K562 (cell line): Measurements from ENCODE around the gene CHM. TPM values are rescaled to one million over a fixed set of nuclear protein-coding genes. Genes with fewer than 3 reads are reported as not detected.

Source experiments
- ATAC-seq: fragments of 200-7000 bp; cut with Tn5 transposase; 3 replicates; pipeline ENCODE4 v1.9.1; 2020; ENCODE audit warnings: moderate library complexity
- BruUV-seq: library from RNA; stranded (reverse); fragments of 400-500 nt; replicated peaks from 2 replicates; lab custom pipeline; 2021; lab: Mats Ljungman, UMichigan
- CTCF ChIA-PET: fragments of 300-600 bp; formaldehyde crosslinking; extraction: SDS; loops from one replicate; lab custom pipeline; 2021; ENCODE audit warnings: low intra/inter-chr PET ratio; lab: Yijun Ruan, JAX
- POLR2A ChIA-PET: fragments of 300-600, 350-650 bp; sonication (Branson Sonifier 250); formaldehyde crosslinking; extraction: SDS; loops from one replicate; lab custom pipeline; 2021; ENCODE audit warnings: antibody characterized with exemption, inconsistent platforms; lab: Yijun Ruan, JAX
- DNase-seq, 4 experiments: peaks; one replicate each; pipeline versions ENCODE4 v3.0.0 to v3.0.0-alpha.2; 2011 to 2018; ENCODE audit warnings: low spot score in 3 of 4, mixed read lengths in 3 of 4; ENCODE audit errors: extremely low read depth in 1 of 4
- FAIRE-seq: peaks from 2 replicates; lab custom pipeline; 2011; peaks lifted over from hg19 to GRCh38; lab: Jason Lieb, UNC
- H2AFZ ChIP-seq: 2 replicates; pipeline ENCODE4 v1.6.0; 2011; ENCODE audit warnings: low read depth, low read length, control low read depth, inconsistent platforms
- H3K27ac ChIP-seq: fragments of 200-600 bp; 3 replicates; pipeline ENCODE4 v1.8.0; 2011; ENCODE audit warnings: low read depth, mild to moderate bottlenecking, control low read depth, inconsistent platforms, low read length, moderate library complexity, mixed read lengths; ENCODE audit errors: extremely low read depth
- H3K27me3 ChIP-seq, 2 experiments: fragments of 300-600 bp in 1 of 2; 2 replicates in 1 of 2; 3 replicates in 1 of 2; pipeline versions ENCODE4 v1.6.0 to v1.8.0; 2011; ENCODE audit warnings: inconsistent platforms in 2 of 2, low read length in 2 of 2, mild to moderate bottlenecking in 1 of 2, mixed read lengths in 1 of 2, moderate library complexity in 1 of 2; ENCODE audit not compliant: control insufficient read depth in 2 of 2, insufficient read depth in 2 of 2
- H3K36me3 ChIP-seq: fragments of 300-600 bp; 3 replicates; pipeline ENCODE4 v1.8.0; 2011; ENCODE audit warnings: mild to moderate bottlenecking, low read length, inconsistent platforms; ENCODE audit not compliant: control insufficient read depth, insufficient read depth
- H3K4me1 ChIP-seq, 2 experiments: fragments of 200-600 bp in 1 of 2; replicated peaks in 1 of 2; 2 replicates in 1 of 2; 3 replicates in 1 of 2; pipeline versions ENCODE4 v1.5.1 to v1.8.0; 2011; ENCODE audit warnings: inconsistent platforms in 2 of 2, low read length in 2 of 2, mild to moderate bottlenecking in 1 of 2, mixed read lengths in 1 of 2, moderate library complexity in 1 of 2; ENCODE audit not compliant: control insufficient read depth in 2 of 2, insufficient read depth in 2 of 2
- H3K4me2 ChIP-seq: 2 replicates; pipeline ENCODE4 v1.6.1; 2011; ENCODE audit warnings: low read length, control low read depth, inconsistent platforms, mixed read lengths; ENCODE audit not compliant: insufficient read depth
- H3K4me3 ChIP-seq: fragments of 200-600 bp; sonication (generic), shearing (Covaris generic); 2 replicates; pipeline ENCODE4 v1.5.1; 2016; ENCODE audit warnings: control low read depth, inconsistent platforms
- H3K79me2 ChIP-seq: fragments of 200-600 bp; 3 replicates; pipeline ENCODE4 v1.8.0; 2011; ENCODE audit warnings: low read length, inconsistent platforms; ENCODE audit not compliant: control insufficient read depth, insufficient read depth
- H3K9ac ChIP-seq, 2 experiments: 2 replicates each; pipeline versions ENCODE4 v1.6.0 to v1.6.1; 2011; ENCODE audit warnings: low read depth in 2 of 2, low read length in 2 of 2, control low read depth in 1 of 2, inconsistent platforms in 1 of 2, mild to moderate bottlenecking in 1 of 2, mixed read lengths in 1 of 2; ENCODE audit not compliant: insufficient read depth in 1 of 2
- H3K9me1 ChIP-seq: one replicate; pipeline ENCODE4 v1.6.0; 2011; ENCODE audit warnings: inconsistent platforms, mild to moderate bottlenecking, low read length, moderate library complexity; ENCODE audit not compliant: control insufficient read depth, insufficient read depth
- H3K9me3 ChIP-seq: replicated peaks from 2 replicates; pipeline ENCODE4 v1.5.1; 2011; ENCODE audit warnings: low read depth, low read length, inconsistent platforms; ENCODE audit not compliant: control insufficient read depth, insufficient read depth
- H4K20me1 ChIP-seq: replicated peaks from 2 replicates; pipeline ENCODE4 v1.6.1; 2011; ENCODE audit warnings: low read length, inconsistent platforms, mixed read lengths; ENCODE audit not compliant: control insufficient read depth, insufficient read depth
- C11orf30 ChIP-seq: fragments of 450-650 bp; IDR thresholded peaks from 2 replicates; pipeline ENCODE4 v1.6.1; 2016; ENCODE audit warnings: low read depth, mild to moderate bottlenecking
- GTF2E2 ChIP-seq: fragments of 200-800 bp; sonication (Bioruptor generic); IDR thresholded peaks from 2 replicates; pipeline ENCODE4 v1.6.1; 2016; ENCODE audit warnings: missing genetic modification characterization, missing compliant biosample characterization
- JUN ChIP-seq, 2 experiments: sonication (generic) in 1 of 2; formaldehyde crosslinking in 1 of 2; IDR thresholded peaks; 2 replicates each; pipeline versions ENCODE4 v1.6.1 to v1.8.0; 2012 to 2022; ENCODE audit warnings: borderline replicate concordance in 2 of 2, mild to moderate bottlenecking in 2 of 2, improper control_type of control experiment in 1 of 2, low read depth in 1 of 2, low read length in 1 of 2, missing genetic modification reagents in 1 of 2
- MECOM ChIP-seq: fragments of 250-450 bp; sonication (Bioruptor Pico); IDR thresholded peaks from 2 replicates; pipeline ENCODE4 v1.8.0; 2022; ENCODE audit warnings: inconsistent platforms
- PRMT5 ChIP-seq: sonication (generic); formaldehyde crosslinking; IDR thresholded peaks from 2 replicates; pipeline ENCODE4 v1.5.0; 2020; ENCODE audit warnings: missing genetic modification reagents
- SPI1 ChIP-seq: IDR thresholded peaks from 2 replicates; pipeline ENCODE4 v1.6.1; 2011; ENCODE audit warnings: low read depth, low read length, control low read depth, borderline replicate concordance
- TGIF2 ChIP-seq: sonication (generic); formaldehyde crosslinking; IDR thresholded peaks from 2 replicates; pipeline ENCODE4 v1.8.1; 2022; ENCODE audit warnings: mild to moderate bottlenecking, missing genetic modification reagents, moderate library complexity
- ZNF644 ChIP-seq: fragments of 200-800 bp; sonication (Bioruptor generic); IDR thresholded peaks from 2 replicates; pipeline ENCODE4 v1.6.1; 2016; ENCODE audit warnings: low read depth, missing genetic modification characterization, missing compliant biosample characterization
- WGBS: fragments of 100-300 bp; shearing (Covaris generic); methylation state at CpG from one replicate; pipeline ENCODE4 v1.1.6; 2016; ENCODE audit warnings: low coverage, mixed read lengths; ENCODE audit not compliant: insufficient coverage; ENCODE audit errors: missing lambda C conversion rate; 5-methylcytosine and 5-hydroxymethylcytosine counted together
- in situ Hi-C: fragments of 300-500 bp; cut with MboI; formaldehyde crosslinking; loops from 4 replicates; pipeline ENCODE4 v1.15.0; 2018; ENCODE audit warnings: inconsistent platforms, mixed read lengths
- intact Hi-C: fragments of 100-400 bp; cut with micrococcal nuclease; formaldehyde crosslinking; loops from 2 replicates; pipeline ENCODE4 v1.14.2; 2022
- polyA plus RNA-seq, 8 experiments: library from polyadenylated mRNA; depleted of rRNA in 4 of 8; stranded (reverse) in 5 of 8; unstranded in 3 of 8; fragments of >200 nt; fragmentation: Nextera tagmentation in 2 of 8; fragmentation: Illumina TruSeq in 1 of 8; extraction: Ambion mirVana in 2 of 8; extraction: Trizol in 1 of 8; gene quantifications; 2 replicates each; pipeline versions ENCODE4 v1.2.1 to v1.2.3, GENCODE V29; 2011 to 2014; ENCODE audit warnings: inconsistent platforms in 1 of 8, missing spikeins in 1 of 8
- total RNA-seq, 7 experiments: library from RNA; depleted of rRNA in 6 of 7; stranded (reverse); fragments of >200 nt in 6 of 7; fragmentation: Illumina TruSeq in 2 of 7; extraction: Trizol in 2 of 7; gene quantifications; 2 replicates each; pipeline versions ENCODE4 v1.2.1 to v1.2.3, GENCODE V29; 2011 to 2021; ENCODE audit warnings: low replicate concordance in 1 of 7
- TF ChIP-seq, protein P1 (sequence below): fragments of 250-450 bp; sonication (Bioruptor Pico); IDR thresholded peaks from 2 replicates; pipeline ENCODE4 v1.4.0; 2020
- TF ChIP-seq, protein P2 (sequence below): sonication (generic); formaldehyde crosslinking; IDR thresholded peaks from 2 replicates; pipeline ENCODE4 v1.8.0; 2022; ENCODE audit warnings: missing genetic modification reagents, mild to moderate bottlenecking, borderline replicate concordance

Gene CHM
- total and polyA plus RNA-seq, 9 of the 15 experiments (the other 6 are each of a cell fraction or from before 2014, with no cell fraction given): 2.2 to 9.0 (median 4.6) TPM

DNA sequence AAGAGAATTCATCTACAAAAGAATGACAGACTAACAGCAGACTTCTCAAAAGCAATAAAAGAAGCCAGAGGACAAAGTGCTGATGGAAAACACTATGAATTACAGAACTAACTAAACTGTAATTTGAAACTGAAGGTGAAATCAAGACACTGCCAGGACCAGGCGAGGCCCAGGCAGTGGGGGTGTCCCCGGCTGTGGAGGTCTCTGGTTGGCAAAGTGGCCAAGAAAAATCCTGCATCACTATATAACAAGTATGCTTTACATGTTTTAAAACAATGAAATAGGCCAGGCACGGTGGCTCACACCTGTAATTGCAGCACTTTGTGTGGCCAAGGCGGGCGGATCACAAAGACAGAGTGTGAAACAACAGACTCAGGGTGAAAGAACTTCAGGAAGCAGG lies 32.9 kb downstream of the CHM start (continued):
- TF ChIP-seq ZNF644 (tag) (no peak), SPI1 (no peak), PRMT5 (CRISPR knock-in tag) (no peak), JUN (IDR thresholded peaks at IDR 0.05; ENCODE audit: borderline replicate concordance, low read depth, low read length) (no peak), JUN (CRISPR knock-in tag; IDR thresholded peaks at IDR 0.05; ENCODE audit: borderline replicate concordance) (no peak), TGIF2 (no peak), GTF2E2 (no peak)
- TF ChIP-seq, protein P1, sequence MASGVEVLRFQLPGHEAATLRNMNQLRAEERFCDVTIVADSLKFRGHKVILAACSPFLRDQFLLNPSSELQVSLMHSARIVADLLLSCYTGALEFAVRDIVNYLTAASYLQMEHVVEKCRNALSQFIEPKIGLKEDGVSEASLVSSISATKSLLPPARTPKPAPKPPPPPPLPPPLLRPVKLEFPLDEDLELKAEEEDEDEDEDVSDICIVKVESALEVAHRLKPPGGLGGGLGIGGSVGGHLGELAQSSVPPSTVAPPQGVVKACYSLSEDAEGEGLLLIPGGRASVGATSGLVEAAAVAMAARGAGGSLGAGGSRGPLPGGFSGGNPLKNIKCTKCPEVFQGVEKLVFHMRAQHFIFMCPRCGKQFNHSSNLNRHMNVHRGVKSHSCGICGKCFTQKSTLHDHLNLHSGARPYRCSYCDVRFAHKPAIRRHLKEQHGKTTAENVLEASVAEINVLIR (CRISPR knock-in tag): no peak
- TF ChIP-seq, protein P2, sequence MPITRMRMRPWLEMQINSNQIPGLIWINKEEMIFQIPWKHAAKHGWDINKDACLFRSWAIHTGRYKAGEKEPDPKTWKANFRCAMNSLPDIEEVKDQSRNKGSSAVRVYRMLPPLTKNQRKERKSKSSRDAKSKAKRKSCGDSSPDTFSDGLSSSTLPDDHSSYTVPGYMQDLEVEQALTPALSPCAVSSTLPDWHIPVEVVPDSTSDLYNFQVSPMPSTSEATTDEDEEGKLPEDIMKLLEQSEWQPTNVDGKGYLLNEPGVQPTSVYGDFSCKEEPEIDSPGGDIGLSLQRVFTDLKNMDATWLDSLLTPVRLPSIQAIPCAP (CRISPR knock-in tag): no peak

DNA sequence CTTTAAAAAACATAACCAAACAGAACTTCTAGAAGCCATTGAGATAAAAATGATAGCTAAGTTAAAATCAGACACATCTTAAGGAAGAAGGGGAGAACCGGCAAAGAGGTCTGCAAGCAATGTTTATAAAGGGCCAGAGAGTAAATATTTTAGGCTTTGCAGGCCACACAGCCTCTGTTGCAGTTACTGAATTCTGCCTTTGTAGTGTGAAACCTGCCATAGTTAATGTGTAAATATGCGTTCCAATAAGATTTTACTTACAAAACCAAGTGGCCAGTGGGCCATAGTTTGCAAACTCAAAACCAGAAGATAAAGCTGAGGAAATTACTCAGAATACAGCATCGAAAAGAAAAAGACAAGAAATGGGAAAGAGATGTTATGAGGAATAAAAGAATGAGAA lies 33.6 kb downstream of the CHM start:
- no TSS peak for BruUV-seq
- TF ChIP-seq C11orf30 (no peak), MECOM (no peak)
- POLR2A ChIA-PET: no interaction called here

More for the DNA sequence above, 33.6 kb downstream of the CHM start:
- Histone ChIP-seq H3K27me3 (no peaks in the 10 kb centered on the region), H3K9me1 (no peaks in the 10 kb centered on the region), H3K4me1 (no peaks in the 10 kb centered on the region), H2AFZ (no peak overlapping the region), H4K20me1 (no peaks in the 10 kb centered on the region), H3K9ac (no peak overlapping the region), H3K9me3 (no peaks in the 10 kb centered on the region), H3K27ac (no peak overlapping the region), H3K79me2 (no peaks in the 10 kb centered on the region), H3K4me2 (no peak overlapping the region), H3K36me3 (no peaks in the 10 kb centered on the region), H3K4me3 (no peak overlapping the region)
- CTCF ChIA-PET: no interaction called here
- ATAC-seq (no peak), FAIRE-seq (no peak), DNase-seq (no peak)
- in situ Hi-C loops: no loop called here
- intact Hi-C loops: no loop called here
- WGBS: 33% methylated on average over 3 of the region's 3 CpGs
